SK-N-SH (cell line): ENCODE data around the gene EBF4.

Experiments
- CTCF ChIP-seq: fragments of 200-600 bp; sonication (generic); IDR thresholded peaks from 2 replicates; pipeline ENCODE4 v1.6.1; 2017; ENCODE audit warnings: antibody characterized with exemption, mild to moderate bottlenecking, moderate library complexity
- EP300 ChIP-seq, 2 experiments: IDR thresholded peaks; 2 replicates each; pipeline versions ENCODE4 v1.4.0 to v1.6.1; 2012; ENCODE audit warnings: borderline replicate concordance in 1 of 2, low read depth in 1 of 2, low read length in 1 of 2
- GABPA ChIP-seq: IDR thresholded peaks from 2 replicates; pipeline ENCODE4 v1.4.0; 2012; ENCODE audit warnings: low read depth, mild to moderate bottlenecking
- POLR2AphosphoS5 ChIP-seq: IDR thresholded peaks from 2 replicates; pipeline ENCODE4 v1.6.1; 2012; ENCODE audit warnings: low read depth, low read length
- RAD21 ChIP-seq: IDR thresholded peaks from 2 replicates; pipeline ENCODE4 v1.6.1; 2012; ENCODE audit warnings: mild to moderate bottlenecking, low read length
- RCOR1 ChIP-seq: fragments of 150-350 bp; IDR thresholded peaks from 2 replicates; pipeline ENCODE4 v1.6.1; 2017; ENCODE audit warnings: antibody characterized with exemption, low read length
- RFX5 ChIP-seq: IDR thresholded peaks from 2 replicates; pipeline ENCODE4 v1.6.1; 2012; ENCODE audit warnings: mild to moderate bottlenecking, improper control_type of control experiment, low read length
- SIN3A ChIP-seq: IDR thresholded peaks from 2 replicates; pipeline ENCODE4 v1.6.1; 2012; ENCODE audit warnings: low read depth, mild to moderate bottlenecking, low read length, moderate library complexity, borderline replicate concordance
- TAF1 ChIP-seq: IDR thresholded peaks from 2 replicates; pipeline ENCODE4 v1.6.1; 2012; ENCODE audit warnings: low read depth, mild to moderate bottlenecking, low read length, moderate library complexity, borderline replicate concordance
- USF2 ChIP-seq: fragments of 150-350 bp; IDR thresholded peaks from 2 replicates; pipeline ENCODE4 v1.6.1; 2017; ENCODE audit warnings: antibody characterized with exemption, low read length, low read depth, borderline replicate concordance
- TF ChIP-seq, protein P1 (sequence below): IDR thresholded peaks from 2 replicates; pipeline ENCODE4 v1.4.0; 2012; ENCODE audit warnings: low read depth

- TF ChIP-seq RFX5 (no peak), CTCF (no peak), TAF1 (no peak), POLR2AphosphoS5 (no peak), EP300 (IDR thresholded peaks at IDR 0.05; ENCODE audit: borderline replicate concordance in 1 of 2, low read depth in 1 of 2, low read length in 1 of 2) (no peak), GABPA (no peak), RAD21 (no peak), RCOR1 (no peak), SIN3A (no peak), USF2 (no peak)
- TF ChIP-seq, protein P1, sequence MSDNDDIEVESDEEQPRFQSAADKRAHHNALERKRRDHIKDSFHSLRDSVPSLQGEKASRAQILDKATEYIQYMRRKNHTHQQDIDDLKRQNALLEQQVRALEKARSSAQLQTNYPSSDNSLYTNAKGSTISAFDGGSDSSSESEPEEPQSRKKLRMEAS: no peak
Measured at GRCh38 chr20:2708073-2708415, 15.5 kb downstream of the EBF4 start.
